Peyer's patch (tissue), 4 donors: ENCODE measurements around the gene CD9.

Source experiments
- CTCF ChIP-seq, 6 experiments: fragments of 450-650 bp in 4 of 6; fragments of 200-600 bp in 2 of 6; sonication (generic) in 1 of 6; IDR thresholded peaks; one replicate each; pipeline ENCODE4 v1.5.1; 2017 to 2019; ENCODE audit warnings: antibody characterized with exemption in 6 of 6, mild to moderate bottlenecking in 3 of 6, moderate library complexity in 1 of 6
- POLR2A ChIP-seq, 2 donors: fragments of 450-650 bp; IDR thresholded peaks; one replicate each; pipeline ENCODE4 v1.5.1; 2017; ENCODE audit warnings: antibody characterized with exemption in 2 of 2, mild to moderate bottlenecking in 2 of 2, moderate library complexity in 2 of 2

- TF ChIP-seq CTCF (IDR thresholded peaks at IDR 0.05): no peak
- TF ChIP-seq POLR2A (IDR thresholded peaks at IDR 0.05): no peak
Observed at GRCh38 chr12:6271281-6271680, 71.1 kb downstream of the CD9 start.
